Measurements from ENCODE around the gene EPSTI1. TPM values are rescaled to one million over a fixed set of nuclear protein-coding genes. Genes with fewer than 3 reads are reported as not detected.

The EPSTI1 gene
- total RNA-seq, 1 donor from 2014 or later, result 1.2 TPM

DNA sequence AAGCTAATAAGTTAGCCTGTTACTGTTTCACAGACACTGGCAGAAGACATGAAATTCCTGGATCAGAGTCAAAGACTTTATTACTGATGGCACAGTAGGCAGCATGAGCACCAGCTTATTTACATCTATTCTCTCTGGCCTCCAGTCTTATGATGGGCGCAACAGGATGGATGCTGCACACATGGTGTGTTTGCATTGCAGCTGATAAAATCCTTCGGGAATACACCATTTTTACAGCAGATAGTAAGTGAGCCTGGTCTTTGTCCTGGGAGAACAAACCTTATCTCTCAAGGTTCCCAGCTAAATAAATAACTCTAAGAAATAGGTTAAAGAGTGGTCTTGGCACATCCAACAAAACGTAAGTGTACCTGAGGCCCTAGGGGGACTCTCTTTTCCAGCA is 16.0 kb downstream of the EPSTI1 start:
- FAIRE-seq (no peak), DNase-seq (ENCODE audit: low spot score in 2 of 2) (no peak)

DNA sequence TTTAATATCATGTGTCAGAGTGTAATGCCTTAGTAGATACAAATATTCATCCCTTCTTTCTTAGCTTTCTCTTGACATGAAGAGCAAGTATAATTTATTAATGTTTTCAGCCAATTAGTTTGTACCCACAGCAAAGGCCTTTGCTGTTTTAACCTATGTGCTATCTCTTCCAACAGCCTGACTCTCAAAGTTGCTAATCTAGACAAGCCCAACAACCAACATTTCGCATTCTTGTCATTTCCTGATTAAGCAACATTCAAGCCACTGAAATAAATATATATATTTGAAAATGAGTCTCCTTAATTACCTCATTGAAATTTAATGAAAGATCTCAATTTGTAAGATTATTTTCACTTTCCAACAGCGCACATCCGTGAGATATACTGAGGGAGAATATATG is 18.5 kb downstream of the EPSTI1 start:
- FAIRE-seq, result no peak
- DNase-seq (ENCODE audit: low spot score in 2 of 2), result no peak

DNA sequence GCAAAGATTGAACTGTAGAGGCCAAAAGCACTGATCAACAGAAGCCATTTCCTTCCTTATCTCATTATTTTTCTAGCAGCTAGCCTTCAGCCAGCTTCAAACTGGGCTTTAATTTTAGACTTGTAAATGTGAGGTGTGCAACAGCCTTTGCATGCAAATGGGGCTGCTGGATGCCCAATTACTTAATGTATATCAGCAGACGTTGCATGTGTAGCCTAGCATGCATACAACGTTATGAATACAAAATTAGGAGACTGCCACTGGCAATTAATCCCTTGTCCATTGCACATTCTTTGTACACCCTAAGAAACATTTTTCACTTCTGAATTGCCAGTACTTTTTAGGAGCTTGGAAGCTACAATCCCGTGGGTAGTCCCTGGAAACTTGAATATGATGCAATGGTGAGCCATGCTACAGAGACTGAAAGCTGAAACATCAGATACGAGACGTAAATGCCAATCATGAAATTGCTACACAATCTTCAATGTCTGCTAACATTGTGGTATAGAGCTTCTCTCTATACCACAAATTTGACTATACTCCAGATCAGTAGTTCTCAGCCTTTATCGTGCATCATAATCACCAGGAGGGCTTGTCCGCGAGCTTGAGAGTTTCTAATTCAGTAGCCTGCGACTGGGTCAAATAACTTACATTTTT is 20.2 kb downstream of the EPSTI1 start:
- no peak for DNase-seq (ENCODE audit: low spot score in 2 of 2)
- FAIRE-seq, result no peak

DNA sequence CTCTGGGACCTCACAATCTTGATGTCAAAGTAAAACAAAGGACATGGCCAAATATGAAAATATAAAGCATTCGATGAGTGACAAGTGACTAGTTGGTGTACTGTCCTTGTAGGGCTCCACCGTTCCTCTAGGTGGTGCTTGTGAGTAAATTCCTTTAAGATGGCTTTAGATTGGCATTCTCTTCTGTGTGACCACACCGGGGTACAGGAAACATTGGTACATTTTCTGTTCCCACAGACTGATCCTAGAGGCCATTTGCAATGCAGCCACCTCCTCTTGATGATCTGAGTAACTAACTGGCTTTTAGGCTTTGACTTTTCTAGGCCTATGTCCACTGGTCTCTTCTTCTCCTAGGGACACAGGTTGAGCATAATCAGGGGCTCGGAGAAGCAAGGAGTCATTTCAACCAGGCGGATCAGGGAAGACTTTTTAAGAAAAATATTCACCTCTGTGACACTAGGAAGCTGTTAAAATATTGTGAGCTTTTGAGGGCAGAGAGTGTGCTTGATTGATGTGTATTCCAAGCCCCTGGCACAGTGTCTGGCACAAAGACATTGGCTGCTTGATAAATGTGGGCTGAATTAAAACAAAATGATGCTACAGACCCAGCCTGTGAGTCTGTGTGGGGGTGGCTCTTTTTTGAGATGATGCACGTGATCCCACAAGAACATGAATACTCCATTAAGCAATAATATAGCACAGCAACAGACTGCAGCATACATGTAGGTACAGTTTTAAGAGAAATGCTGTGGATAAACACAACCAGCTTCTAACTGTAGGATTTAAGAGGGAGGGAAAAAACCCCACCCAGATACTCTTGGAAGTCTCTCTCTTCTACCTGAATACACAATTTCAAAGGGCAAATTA is 21.0 kb downstream of the EPSTI1 start:
- DNase-seq (ENCODE audit: low spot score in 2 of 2) (no peak), FAIRE-seq (no peak)

DNA sequence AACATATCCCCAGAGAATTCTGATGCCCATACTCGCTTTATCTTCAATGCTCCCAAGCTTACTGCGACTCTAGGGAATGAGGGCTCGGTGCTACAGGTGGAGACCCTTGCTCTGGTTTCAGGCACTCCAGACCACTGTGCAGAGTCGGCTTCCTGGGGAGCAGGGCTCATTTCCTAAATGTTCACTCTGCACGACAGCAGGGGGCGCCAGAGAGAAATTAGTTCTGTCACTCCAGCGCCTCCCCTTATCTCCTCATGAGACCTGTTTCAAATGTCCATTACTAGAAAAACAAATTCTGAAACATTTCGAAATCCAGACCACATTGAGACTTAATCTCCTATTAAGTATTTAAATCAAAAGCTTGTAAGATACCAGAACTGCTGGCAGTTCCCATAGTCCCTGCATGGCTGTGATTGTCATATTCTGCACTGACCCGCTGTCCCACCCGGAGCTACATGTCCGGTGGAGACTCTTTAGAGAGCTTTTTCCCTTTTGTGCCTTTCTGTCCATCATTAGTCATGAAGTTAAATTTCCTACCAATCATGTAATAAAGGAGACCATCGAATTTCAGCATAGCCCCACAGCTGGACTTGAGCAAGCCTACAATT is 22.4 kb downstream of the EPSTI1 start:
- FAIRE-seq (no peak), DNase-seq (ENCODE audit: low spot score in 2 of 2) (peak; percentile 41 to 54)

DNA sequence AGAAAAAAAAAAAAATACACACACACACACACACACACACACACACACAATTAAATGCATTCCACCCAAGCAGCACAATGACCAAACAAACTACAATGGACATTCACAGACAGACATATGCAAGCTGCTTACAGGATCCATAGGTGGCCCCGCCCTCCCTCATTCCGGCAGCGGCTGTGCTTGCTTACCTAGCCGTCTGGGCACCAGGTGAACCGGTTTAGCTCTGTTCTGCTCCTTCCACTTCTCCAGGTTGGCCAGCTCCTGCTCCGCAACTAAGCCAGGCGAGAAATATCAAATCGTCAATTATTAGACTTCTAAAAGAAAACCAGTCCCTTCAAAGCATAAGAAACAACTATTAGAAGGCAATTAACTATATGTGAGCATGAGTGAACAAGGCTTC is 23.1 kb downstream of the EPSTI1 start:
- no peak for DNase-seq (ENCODE audit: low spot score in 2 of 2)
- FAIRE-seq, result no peak

DNA sequence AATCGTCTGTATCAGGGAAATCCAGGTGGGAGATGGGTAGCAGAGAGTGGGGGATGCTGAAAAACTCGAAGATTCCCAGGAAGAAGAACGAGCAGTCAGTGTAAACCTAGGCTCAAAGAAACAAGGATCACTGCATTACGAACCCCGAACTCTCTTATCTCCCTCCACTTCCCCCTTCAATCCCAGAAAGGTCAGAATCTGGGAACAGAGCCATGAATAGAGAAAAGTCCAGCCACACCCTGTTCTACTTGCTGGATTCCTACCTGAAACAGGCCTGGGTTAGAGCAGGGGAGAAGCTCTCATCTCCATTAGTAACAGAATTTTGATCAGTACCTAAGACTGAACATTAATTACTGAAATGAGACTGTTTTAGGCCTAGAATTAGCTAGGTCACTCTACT is 24.4 kb downstream of the EPSTI1 start:
- DNase-seq (ENCODE audit: low spot score in 2 of 2), result no peak
- no peak for FAIRE-seq

DNA sequence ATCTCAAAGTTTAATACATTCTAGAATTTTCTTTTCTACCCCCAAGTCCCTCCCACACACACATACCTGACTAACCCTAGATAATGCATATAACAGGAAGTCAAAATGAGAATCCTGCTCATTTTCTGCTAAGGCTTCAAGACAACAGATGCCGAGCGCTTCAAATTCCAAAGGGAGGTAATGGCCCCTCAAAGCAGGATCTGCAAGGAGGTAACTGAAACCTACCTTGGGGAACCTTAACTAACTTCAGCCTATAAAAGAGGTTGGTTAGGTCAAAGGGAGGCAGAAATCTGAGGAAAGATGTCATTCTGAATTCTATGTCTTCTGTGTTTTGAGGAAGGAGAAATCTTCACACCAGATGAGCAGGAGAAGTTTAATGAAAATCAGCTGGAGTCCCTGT is 26.8 kb downstream of the EPSTI1 start:
- DNase-seq (ENCODE audit: low spot score in 2 of 2) (no peak), FAIRE-seq (no peak)

DNA sequence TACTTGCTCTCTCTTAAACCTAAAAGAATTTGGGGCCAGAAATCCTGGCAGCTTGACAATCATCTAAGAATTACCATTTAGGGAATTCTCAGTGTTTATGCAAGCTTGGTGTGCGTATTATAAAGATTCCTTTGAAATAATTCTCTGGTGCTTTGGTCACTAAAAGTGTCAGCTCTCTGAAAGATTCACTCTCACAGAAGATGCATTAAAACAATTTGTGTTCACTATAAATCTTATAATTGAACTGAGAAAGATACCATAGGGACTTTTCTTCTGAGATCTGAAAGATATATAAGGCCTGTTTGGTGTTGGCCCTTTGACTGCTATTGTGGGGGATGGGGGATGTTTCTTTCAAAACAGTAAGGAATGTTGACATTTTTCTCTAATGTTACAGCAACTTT is 27.3 kb downstream of the EPSTI1 start:
- no peak for FAIRE-seq
- no peak for DNase-seq (ENCODE audit: low spot score in 2 of 2)

DNA sequence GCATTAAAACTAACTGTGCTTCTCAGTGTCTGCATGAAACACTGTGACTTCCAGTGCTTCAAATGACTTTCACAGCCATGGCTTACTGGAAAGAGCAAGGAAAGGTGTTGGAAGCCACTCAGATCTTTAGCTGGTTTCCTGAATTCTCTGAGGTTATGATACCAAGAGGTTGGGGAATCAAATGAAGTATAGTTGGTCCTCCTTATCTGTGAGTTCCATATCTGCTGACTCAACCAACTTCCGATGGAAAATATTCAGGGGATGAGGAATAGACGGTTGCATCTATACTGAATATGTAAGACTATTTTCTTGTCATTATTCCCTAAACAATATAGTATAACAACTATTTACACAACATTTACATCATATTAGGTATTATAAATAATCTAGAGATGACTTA is 32.4 kb downstream of the EPSTI1 start:
- no peak for FAIRE-seq
- DNase-seq (ENCODE audit: low spot score in 2 of 2), result no peak

DNA sequence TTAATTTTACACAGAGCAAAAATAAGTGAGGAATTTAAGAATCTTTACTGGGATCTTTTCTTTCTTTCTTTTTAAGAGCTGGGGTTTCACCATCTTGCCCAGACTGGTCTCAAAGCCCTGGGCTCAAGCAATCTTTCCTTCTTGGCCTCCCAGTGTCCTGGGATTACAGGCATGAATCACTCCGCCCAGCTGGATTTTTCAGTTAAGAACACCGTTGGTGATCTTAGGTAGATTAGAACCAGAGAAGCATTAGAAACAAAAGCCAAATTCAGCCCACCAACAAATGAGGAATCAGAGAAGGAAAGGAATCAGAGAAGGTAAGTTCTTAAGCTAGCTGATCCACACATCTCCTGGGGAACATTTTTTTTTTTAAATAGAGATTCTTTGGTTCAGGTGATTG is 34.2 kb downstream of the EPSTI1 start:
- no peak for FAIRE-seq
- no peak for DNase-seq (ENCODE audit: low spot score in 2 of 2)

DNA sequence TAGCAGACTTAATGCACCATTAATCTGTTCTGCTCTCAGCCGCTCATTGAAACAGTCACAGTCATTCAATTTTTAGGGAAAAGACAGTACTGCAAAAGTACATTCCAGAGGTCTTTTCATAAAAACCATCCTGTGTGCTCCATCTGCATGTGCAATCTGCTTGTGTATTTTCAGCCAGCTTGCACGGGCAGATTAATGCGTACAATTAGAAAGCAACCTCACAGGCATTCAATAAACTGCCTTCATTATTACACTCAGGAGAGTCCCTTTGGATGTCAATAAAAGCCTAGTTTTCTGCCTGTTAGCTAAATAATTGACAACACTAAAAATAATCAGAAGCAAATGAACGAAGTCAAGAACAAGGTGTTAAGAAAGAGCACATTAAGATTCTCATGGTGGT is 41.9 kb downstream of the EPSTI1 start:
- DNase-seq (ENCODE audit: low spot score in 2 of 2) (no peak), FAIRE-seq (no peak)

DNA sequence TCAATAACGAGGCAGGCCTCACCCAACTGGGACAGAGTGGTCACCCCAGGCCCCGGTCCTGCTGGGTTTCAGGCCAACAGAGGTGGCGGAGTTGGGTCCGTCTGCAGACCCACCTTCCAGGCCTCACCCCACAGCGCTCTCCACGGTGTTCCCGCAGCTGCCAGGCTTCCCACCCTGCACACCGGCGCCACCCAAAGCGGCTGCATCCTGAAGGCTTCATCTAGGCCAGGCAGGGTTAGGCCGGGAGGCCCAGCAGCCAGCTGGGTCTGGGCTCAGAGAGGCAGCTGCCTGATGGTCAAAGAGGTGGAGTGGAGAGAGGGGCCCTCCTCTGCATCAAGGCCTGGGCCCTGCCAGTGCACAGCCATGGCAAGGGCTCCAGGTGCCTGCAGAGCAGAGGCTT is 44.1 kb downstream of the EPSTI1 start:
- DNase-seq (ENCODE audit: low spot score in 2 of 2) (no peak), FAIRE-seq (no peak)

DNA sequence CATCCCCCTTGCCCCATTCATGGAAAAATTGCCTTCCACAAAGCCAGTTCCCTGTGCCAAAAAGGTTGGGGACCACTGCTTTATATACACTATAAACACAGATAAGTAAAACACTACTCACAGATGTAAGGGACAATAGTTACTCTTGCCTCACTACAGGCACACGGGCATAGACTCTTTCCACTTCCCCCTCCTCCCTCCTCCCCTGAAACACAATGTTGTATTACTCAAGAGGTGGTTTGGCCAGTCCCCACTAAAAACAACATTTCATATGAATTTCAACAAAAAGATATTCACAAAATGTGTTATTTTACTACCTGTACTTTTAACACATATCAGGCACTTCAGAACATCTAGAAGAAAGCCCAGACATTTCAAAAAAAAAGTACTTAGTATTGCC is 45.1 kb downstream of the EPSTI1 start:
- FAIRE-seq (no peak), DNase-seq (ENCODE audit: low spot score in 2 of 2) (no peak)

DNA sequence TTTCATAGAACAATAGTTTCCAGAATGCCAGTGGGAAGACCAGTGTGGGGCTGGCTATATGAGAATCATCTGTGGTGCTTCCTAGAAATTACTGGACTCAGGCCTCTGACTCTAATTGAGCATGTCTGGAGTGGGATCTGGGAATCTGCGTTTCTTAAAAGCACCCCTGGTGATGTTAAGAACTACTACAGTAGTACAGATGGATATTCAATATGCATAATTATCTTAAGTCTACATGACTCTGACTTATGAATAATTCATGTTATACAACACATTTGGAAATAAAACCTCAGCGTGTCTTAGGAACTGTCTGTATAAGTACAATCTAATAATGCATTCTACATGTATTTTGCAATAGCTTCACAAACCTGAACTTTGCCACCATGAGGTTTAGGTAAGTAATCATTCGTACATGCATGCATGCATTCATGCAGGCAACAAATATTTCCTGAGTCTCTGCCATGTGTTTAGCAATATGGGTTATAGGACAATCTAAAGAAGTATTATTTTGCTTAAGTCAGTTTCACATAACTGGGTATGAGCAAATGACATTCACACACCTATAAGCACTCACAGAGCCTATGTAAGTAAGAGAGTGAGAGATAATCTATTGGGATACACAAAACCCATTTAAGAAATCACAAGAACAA is 62.0 kb downstream of the EPSTI1 start:
- FAIRE-seq (no peak), DNase-seq (ENCODE audit: low spot score in 2 of 2) (no peak)

DNA sequence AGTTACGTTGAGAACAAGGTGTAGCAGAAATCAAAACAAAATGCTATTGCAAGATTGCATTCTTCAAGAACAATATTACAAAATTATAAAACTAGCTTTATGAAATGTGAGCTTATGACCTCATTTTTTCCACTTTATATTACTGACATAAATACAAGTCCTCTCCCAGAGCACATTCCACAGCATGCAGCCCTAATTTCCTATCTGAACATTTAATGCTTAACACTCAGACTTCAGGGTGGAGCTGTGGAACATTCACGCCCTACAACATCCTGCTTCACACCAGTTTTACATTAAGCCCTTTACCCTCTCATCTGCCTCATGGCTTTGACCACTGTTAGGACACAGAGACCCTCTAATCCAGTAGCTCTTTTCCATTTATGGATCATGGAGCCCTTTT is 65.5 kb downstream of the EPSTI1 start:
- no peak for DNase-seq (ENCODE audit: low spot score in 2 of 2)

DNA sequence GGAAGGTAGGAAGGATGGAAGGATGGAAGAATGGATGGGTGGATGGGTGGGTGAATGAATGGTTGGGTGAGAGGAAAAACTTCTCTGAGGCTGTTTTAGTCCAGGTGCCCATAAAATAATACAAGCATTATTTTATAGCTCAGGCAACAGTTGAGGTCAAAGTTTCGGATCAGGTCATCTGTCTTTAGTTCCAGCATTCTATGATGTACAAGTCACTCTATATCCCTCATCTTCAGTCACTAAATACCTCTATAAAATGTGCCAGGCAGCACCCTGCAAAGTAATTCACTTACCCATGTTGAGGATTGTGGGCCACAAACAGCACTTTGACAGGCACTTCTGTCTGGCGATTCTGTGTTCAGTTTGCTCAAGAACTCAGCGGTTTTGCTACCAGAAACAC is 66.0 kb downstream of the EPSTI1 start:
- FAIRE-seq (no peak), DNase-seq (ENCODE audit: low spot score in 2 of 2) (no peak)

More for the DNA sequence above, 65.5 kb downstream of the EPSTI1 start:
- FAIRE-seq, result no peak

DNA sequence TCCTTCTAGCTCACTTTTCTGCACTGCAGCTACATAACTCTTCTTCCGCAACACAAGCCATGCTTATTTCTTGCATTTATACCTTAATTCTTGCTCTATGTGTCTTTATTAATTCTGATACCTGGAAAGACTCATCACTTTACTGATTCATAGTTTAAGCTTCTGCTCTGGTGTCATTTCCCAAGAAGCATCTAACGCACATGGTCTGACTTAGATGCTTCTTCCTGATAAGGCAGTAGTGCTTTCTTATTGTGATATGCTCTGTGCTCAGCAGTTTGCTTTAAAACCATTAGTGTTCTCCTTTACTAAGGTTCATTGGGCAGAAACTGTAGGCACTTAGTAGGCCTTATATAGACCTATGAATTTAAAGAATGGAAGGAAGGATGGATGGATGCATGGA is 66.4 kb downstream of the EPSTI1 start:
- DNase-seq (ENCODE audit: low spot score in 2 of 2) (no peak), FAIRE-seq (no peak)

DNA sequence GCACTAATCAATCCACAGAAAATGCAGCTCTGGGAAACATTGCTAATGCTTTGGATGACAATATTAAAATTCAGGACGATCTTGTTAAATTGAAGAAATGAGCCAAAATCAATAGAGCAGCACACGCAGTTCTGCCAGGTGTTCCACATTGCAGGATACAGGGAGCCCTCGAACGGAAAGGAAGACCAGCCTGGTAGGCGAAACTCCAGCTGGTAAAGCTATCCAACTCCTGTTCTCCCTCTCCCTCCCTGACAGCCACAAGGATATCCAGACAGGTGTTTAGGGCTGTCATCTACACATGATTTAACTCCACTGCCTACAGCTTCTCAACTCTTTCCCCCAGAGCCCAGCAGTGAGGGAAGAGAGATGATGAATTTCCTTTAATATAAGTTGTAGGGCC is 67.7 kb downstream of the EPSTI1 start:
- DNase-seq (ENCODE audit: low spot score in 2 of 2) (no peak), FAIRE-seq (no peak)

DNA sequence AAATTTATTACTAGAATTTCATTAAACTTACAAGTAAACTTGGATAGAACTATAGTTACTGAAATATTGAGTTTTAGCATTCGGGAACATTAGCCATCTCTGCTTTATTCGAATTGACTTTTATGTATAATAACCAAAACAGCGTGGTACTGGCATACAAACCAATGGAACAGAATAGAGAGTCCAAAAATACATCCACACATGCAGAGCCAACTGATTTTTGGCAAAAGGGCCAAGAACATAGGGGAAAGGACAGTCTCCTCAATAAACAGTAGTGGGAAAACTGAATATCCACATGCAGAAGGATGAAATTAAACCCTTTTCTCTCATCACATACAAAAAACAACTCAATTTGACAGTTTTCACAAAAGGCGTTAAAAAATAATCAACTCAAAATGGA is 84.3 kb downstream of the EPSTI1 start:
- no peak for DNase-seq (ENCODE audit: low spot score in 2 of 2)
- FAIRE-seq, result no peak

DNA sequence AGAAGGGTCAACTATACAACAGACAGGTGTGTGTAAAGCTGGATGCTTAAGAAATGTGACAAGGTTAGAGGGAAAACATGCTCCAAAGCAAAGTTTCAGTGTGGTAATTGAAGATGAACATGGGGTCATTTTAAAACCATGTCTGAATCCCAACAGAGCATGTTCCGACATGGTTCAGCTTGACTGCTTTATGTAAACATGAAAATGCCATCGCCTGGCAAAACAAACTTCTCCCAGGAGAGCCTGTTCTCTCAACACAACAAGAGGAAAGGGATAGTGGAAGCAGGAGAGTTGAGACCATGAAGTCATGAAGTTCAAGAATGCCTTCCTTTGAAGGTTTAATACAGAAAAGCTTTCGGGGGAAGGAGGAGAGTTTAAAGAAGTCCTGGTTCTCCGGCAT is 85.8 kb downstream of the EPSTI1 start:
- FAIRE-seq (no peak), DNase-seq (ENCODE audit: low spot score in 2 of 2) (no peak)
